ENCODE measurements around the gene NPHP3. TPM values are rescaled to one million over a fixed set of nuclear protein-coding genes. Genes with fewer than 3 reads are reported as not detected.

Gene NPHP3
- total and polyA plus RNA-seq, 4 donors: 3.0 to 19.7 (median 6.3) TPM

DNA sequence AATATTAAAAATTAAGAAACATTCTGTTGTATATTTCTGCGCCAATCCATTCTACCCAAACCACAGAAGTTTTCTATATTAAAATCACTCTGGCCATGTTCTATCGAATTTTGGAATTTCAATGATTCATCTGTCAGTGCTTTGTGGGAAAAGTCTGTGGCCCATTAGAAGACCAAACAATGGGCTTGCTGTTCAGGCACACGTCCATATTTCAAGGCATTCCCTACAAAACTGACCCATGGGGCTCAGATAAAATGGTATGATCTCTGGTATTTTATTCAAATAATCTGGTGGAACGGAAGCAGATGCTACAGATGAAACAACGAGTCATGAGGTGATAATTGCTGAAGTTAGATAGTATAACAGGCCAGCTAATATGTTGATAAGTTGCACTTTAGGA, 12.4 kb downstream of the NPHP3 start:
- peaks cover 4 to 37% (median 28%) of the 10 kb centered on the region in 4 donors for H3K36me3 ChIP-seq (ENCODE audit: control insufficient read depth in 4 of 4, insufficient read depth in 3 of 4, low read depth in 1 of 4, low read length in 3 of 4)
- no peaks in the 10 kb centered on the region for H3K9me3 ChIP-seq (ENCODE audit: control insufficient read depth in 4 of 4, low read length in 3 of 4)
- 95% methylated on average over 5 of the region's 5 CpGs for WGBS
- DNase-seq (ENCODE audit: low spot score): no peak
- H3K4me3 ChIP-seq (ENCODE audit: low read depth in 1 of 3, low read length in 3 of 3): no peak overlapping the region
- no peaks in the 10 kb centered on the region for H3K27me3 ChIP-seq (ENCODE audit: control insufficient read depth in 4 of 4, insufficient read depth in 4 of 4, low read length in 3 of 4)
- H3K4me1 ChIP-seq (ENCODE audit: control insufficient read depth in 4 of 4, insufficient read depth in 4 of 4, low read length in 3 of 4): no peaks in the 10 kb centered on the region
- no peak overlapping the region for H3K9ac ChIP-seq (ENCODE audit: low read depth in 1 of 2, low read length in 2 of 2)
- no peak overlapping the region for H3K27ac ChIP-seq (ENCODE audit: low read depth in 1 of 2, low read length in 2 of 2)
- TF ChIP-seq FOXA1 (IDR thresholded peaks at IDR 0.05) (no peak), MAX (IDR thresholded peaks at IDR 0.05) (no peak), SP1 (IDR thresholded peaks at IDR 0.05) (no peak), EGR1 (IDR thresholded peaks at IDR 0.05; ENCODE audit: low read depth in 2 of 2) (no peak), REST (IDR thresholded peaks at IDR 0.05) (no peak), TAF1 (conservative IDR thresholded peaks at IDR 0.05) (no peak), ATF3 (IDR thresholded peaks at IDR 0.05) (no peak), NR2F2 (IDR thresholded peaks at IDR 0.05) (no peak), YY1 (IDR thresholded peaks at IDR 0.05) (no peak)
- TF ChIP-seq, protein P1, sequence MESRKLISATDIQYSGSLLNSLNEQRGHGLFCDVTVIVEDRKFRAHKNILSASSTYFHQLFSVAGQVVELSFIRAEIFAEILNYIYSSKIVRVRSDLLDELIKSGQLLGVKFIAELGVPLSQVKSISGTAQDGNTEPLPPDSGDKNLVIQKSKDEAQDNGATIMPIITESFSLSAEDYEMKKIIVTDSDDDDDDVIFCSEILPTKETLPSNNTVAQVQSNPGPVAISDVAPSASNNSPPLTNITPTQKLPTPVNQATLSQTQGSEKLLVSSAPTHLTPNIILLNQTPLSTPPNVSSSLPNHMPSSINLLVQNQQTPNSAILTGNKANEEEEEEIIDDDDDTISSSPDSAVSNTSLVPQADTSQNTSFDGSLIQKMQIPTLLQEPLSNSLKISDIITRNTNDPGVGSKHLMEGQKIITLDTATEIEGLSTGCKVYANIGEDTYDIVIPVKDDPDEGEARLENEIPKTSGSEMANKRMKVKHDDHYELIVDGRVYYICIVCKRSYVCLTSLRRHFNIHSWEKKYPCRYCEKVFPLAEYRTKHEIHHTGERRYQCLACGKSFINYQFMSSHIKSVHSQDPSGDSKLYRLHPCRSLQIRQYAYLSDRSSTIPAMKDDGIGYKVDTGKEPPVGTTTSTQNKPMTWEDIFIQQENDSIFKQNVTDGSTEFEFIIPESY (IDR thresholded peaks at IDR 0.05): no peak

DNA sequence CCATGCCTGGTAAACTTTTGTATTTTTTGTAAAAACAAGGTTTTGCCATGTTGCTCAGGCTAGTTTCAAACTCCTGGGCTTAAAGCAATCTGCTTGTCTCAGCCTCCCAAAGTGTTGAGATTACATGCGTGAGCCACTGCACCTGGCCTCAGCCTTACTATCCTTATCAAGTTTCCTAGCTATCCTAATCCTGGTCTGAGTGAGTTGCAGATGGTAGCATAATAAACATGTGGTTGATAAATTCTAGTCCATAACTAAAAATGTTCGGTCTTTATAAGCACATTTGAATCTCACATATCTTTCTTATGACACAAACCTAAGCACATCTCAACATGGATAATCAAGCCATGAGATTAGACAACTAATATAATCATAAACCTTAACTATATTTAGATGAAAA, 18.5 kb downstream of the NPHP3 start:
- no peaks in the 10 kb centered on the region for H3K4me1 ChIP-seq (ENCODE audit: control insufficient read depth in 4 of 4, insufficient read depth in 4 of 4, low read length in 3 of 4)
- WGBS: 94% methylated on average over 2 of the region's 2 CpGs
- TF ChIP-seq FOXA2 (IDR thresholded peaks at IDR 0.05): no peak
- TF ChIP-seq JUND (IDR thresholded peaks at IDR 0.05): no peak
- no peak for TF ChIP-seq SP1 (IDR thresholded peaks at IDR 0.05)
- TF ChIP-seq GABPA (IDR thresholded peaks at IDR 0.05 in 1 of 2, conservative IDR thresholded peaks at IDR 0.05 in 1 of 2): no peak

DNA sequence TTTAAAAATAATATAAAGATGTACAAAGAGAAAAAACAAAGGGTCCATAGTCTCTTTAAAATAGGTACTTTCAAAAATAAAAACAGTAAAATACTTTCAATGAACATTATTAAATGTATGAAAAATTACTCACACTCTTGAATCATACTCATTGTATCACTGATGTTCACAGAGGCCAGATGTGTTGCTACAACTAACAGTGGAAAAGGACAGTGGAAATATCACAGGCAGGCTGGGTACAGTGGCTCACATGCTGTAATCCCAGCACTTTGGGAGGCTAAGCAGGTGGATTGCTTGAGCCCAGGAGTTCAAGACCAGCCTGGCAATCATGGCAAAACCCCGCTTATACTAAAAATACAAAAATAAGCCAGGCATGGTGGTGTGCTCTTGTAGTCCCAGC, 26.8 kb downstream of the NPHP3 start:
- H3K4me3 ChIP-seq (ENCODE audit: low read depth in 1 of 3, low read length in 3 of 3): no peak overlapping the region
- 98% methylated on average over 1 of the region's 1 CpG for WGBS
- no peak overlapping the region for H3K27ac ChIP-seq (ENCODE audit: low read depth in 1 of 2, low read length in 2 of 2)
- H3K4me1 ChIP-seq (ENCODE audit: control insufficient read depth in 4 of 4, insufficient read depth in 4 of 4, low read length in 3 of 4): no peaks in the 10 kb centered on the region
- no peak for DNase-seq (ENCODE audit: low spot score)
- peaks cover 7 to 68% (median 51%) of the 10 kb centered on the region in 4 donors for H3K36me3 ChIP-seq (ENCODE audit: control insufficient read depth in 4 of 4, insufficient read depth in 3 of 4, low read depth in 1 of 4, low read length in 3 of 4)
- H3K9ac ChIP-seq (ENCODE audit: low read depth in 1 of 2, low read length in 2 of 2): no peak overlapping the region
- TF ChIP-seq REST (IDR thresholded peaks at IDR 0.05) (no peak), NR2F2 (IDR thresholded peaks at IDR 0.05) (no peak), MAX (IDR thresholded peaks at IDR 0.05) (no peak), SP1 (IDR thresholded peaks at IDR 0.05) (no peak), TAF1 (conservative IDR thresholded peaks at IDR 0.05) (no peak), ATF3 (IDR thresholded peaks at IDR 0.05) (no peak), RAD21 (IDR thresholded peaks at IDR 0.05) (no peak)
- no peaks in the 10 kb centered on the region for H3K27me3 ChIP-seq (ENCODE audit: control insufficient read depth in 4 of 4, insufficient read depth in 4 of 4, low read length in 3 of 4)
- no peaks in the 10 kb centered on the region for H3K9me3 ChIP-seq (ENCODE audit: control insufficient read depth in 4 of 4, low read length in 3 of 4)

More for the DNA sequence above, 18.5 kb downstream of the NPHP3 start:
- no peaks in the 10 kb centered on the region for H3K27me3 ChIP-seq (ENCODE audit: control insufficient read depth in 4 of 4, insufficient read depth in 4 of 4, low read length in 3 of 4)
- H3K9me3 ChIP-seq (ENCODE audit: control insufficient read depth in 4 of 4, low read length in 3 of 4): no peaks in the 10 kb centered on the region
- no peak overlapping the region for H3K27ac ChIP-seq (ENCODE audit: low read depth in 1 of 2, low read length in 2 of 2)
- H3K9ac ChIP-seq (ENCODE audit: low read depth in 1 of 2, low read length in 2 of 2): no peak overlapping the region
- no peak for DNase-seq (ENCODE audit: low spot score)
- peaks cover 4 to 58% (median 44%) of the 10 kb centered on the region in 4 donors for H3K36me3 ChIP-seq (ENCODE audit: control insufficient read depth in 4 of 4, insufficient read depth in 3 of 4, low read depth in 1 of 4, low read length in 3 of 4)
- H3K4me3 ChIP-seq (ENCODE audit: low read depth in 1 of 3, low read length in 3 of 3): no peak overlapping the region

Data from liver (tissue), 9 donors.